Liver (tissue), 3 donors: ENCODE data around the gene HLA-F.

Experiments
- EGR1 ChIP-seq, 2 donors: IDR thresholded peaks; 2 replicates each; pipeline ENCODE4 v1.6.1; 2016 to 2018; ENCODE audit warnings: antibody characterized with exemption in 2 of 2, low read depth in 2 of 2
- GABPA ChIP-seq, 2 donors: IDR thresholded peaks in 1 of 2; conservative IDR thresholded peaks in 1 of 2; 2 replicates each; pipeline ENCODE4 v1.6.1; 2016; ENCODE audit warnings: antibody characterized with exemption in 2 of 2, mild to moderate bottlenecking in 1 of 2, moderate library complexity in 1 of 2
- JUND ChIP-seq, 2 donors: IDR thresholded peaks; 2 replicates each; pipeline ENCODE4 v1.6.1; 2016; ENCODE audit warnings: antibody characterized with exemption in 2 of 2
- RAD21 ChIP-seq, 2 donors: IDR thresholded peaks; 2 replicates each; pipeline ENCODE4 v1.6.1; 2016; ENCODE audit warnings: antibody characterized with exemption in 2 of 2, mild to moderate bottlenecking in 2 of 2
- TAF1 ChIP-seq: conservative IDR thresholded peaks from 2 replicates; pipeline ENCODE4 v1.6.1; 2016; ENCODE audit warnings: antibody characterized with exemption, mild to moderate bottlenecking
- TF ChIP-seq, protein P1 (sequence below): IDR thresholded peaks from 2 replicates; pipeline ENCODE4 v1.6.1; 2016; ENCODE audit warnings: antibody characterized with exemption
- TF ChIP-seq, protein P2 (sequence below): IDR thresholded peaks from 2 replicates; pipeline ENCODE4 v1.6.1; 2016; ENCODE audit warnings: antibody characterized with exemption
- TF ChIP-seq, protein P3 (sequence below): fragments of 150-350 bp; IDR thresholded peaks from 2 replicates; pipeline ENCODE4 v1.5.1; 2017; ENCODE audit warnings: improper control_type of control experiment, low read depth, low read length; ENCODE audit not compliant: missing input control
- TF ChIP-seq, protein P4 (sequence below): IDR thresholded peaks from 2 replicates; pipeline ENCODE4 v1.6.1; 2016; ENCODE audit warnings: antibody characterized with exemption, mild to moderate bottlenecking
- donor health status: healthy.
- donor health status: healthy.

DNA sequence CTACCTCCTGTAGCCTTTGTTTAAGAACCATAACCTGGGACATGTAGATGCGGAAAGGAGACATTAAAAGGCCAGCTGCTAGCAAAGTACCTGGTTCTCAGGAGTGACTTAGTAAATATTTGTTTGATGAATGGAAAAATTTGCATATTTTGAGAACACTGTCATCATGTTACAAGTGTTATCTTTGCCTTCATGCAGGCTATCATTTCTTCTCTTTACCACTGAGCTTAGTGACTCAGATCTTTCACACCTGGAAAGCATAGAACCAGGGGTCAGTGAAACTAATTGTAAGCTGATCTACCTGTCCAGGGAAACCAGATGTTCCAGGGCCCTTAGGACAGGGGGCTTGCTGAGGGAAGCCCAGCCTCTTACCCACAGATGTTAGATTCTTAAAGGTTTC, 47.7 kb upstream of the HLA-F start:
- TF ChIP-seq, protein P1, sequence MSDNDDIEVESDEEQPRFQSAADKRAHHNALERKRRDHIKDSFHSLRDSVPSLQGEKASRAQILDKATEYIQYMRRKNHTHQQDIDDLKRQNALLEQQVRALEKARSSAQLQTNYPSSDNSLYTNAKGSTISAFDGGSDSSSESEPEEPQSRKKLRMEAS: no peak
- TF ChIP-seq, protein P2, sequence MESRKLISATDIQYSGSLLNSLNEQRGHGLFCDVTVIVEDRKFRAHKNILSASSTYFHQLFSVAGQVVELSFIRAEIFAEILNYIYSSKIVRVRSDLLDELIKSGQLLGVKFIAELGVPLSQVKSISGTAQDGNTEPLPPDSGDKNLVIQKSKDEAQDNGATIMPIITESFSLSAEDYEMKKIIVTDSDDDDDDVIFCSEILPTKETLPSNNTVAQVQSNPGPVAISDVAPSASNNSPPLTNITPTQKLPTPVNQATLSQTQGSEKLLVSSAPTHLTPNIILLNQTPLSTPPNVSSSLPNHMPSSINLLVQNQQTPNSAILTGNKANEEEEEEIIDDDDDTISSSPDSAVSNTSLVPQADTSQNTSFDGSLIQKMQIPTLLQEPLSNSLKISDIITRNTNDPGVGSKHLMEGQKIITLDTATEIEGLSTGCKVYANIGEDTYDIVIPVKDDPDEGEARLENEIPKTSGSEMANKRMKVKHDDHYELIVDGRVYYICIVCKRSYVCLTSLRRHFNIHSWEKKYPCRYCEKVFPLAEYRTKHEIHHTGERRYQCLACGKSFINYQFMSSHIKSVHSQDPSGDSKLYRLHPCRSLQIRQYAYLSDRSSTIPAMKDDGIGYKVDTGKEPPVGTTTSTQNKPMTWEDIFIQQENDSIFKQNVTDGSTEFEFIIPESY: no peak
- TF ChIP-seq, protein P3, sequence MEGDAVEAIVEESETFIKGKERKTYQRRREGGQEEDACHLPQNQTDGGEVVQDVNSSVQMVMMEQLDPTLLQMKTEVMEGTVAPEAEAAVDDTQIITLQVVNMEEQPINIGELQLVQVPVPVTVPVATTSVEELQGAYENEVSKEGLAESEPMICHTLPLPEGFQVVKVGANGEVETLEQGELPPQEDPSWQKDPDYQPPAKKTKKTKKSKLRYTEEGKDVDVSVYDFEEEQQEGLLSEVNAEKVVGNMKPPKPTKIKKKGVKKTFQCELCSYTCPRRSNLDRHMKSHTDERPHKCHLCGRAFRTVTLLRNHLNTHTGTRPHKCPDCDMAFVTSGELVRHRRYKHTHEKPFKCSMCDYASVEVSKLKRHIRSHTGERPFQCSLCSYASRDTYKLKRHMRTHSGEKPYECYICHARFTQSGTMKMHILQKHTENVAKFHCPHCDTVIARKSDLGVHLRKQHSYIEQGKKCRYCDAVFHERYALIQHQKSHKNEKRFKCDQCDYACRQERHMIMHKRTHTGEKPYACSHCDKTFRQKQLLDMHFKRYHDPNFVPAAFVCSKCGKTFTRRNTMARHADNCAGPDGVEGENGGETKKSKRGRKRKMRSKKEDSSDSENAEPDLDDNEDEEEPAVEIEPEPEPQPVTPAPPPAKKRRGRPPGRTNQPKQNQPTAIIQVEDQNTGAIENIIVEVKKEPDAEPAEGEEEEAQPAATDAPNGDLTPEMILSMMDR: no peak
- TF ChIP-seq TAF1 (no peak), RAD21 (IDR thresholded peaks at IDR 0.05) (no peak), JUND (IDR thresholded peaks at IDR 0.05) (no peak), EGR1 (IDR thresholded peaks at IDR 0.05; ENCODE audit: low read depth in 2 of 2) (no peak), GABPA (IDR thresholded peaks at IDR 0.05 in 1 of 2, conservative IDR thresholded peaks at IDR 0.05 in 1 of 2) (no peak)
- TF ChIP-seq, protein P4, sequence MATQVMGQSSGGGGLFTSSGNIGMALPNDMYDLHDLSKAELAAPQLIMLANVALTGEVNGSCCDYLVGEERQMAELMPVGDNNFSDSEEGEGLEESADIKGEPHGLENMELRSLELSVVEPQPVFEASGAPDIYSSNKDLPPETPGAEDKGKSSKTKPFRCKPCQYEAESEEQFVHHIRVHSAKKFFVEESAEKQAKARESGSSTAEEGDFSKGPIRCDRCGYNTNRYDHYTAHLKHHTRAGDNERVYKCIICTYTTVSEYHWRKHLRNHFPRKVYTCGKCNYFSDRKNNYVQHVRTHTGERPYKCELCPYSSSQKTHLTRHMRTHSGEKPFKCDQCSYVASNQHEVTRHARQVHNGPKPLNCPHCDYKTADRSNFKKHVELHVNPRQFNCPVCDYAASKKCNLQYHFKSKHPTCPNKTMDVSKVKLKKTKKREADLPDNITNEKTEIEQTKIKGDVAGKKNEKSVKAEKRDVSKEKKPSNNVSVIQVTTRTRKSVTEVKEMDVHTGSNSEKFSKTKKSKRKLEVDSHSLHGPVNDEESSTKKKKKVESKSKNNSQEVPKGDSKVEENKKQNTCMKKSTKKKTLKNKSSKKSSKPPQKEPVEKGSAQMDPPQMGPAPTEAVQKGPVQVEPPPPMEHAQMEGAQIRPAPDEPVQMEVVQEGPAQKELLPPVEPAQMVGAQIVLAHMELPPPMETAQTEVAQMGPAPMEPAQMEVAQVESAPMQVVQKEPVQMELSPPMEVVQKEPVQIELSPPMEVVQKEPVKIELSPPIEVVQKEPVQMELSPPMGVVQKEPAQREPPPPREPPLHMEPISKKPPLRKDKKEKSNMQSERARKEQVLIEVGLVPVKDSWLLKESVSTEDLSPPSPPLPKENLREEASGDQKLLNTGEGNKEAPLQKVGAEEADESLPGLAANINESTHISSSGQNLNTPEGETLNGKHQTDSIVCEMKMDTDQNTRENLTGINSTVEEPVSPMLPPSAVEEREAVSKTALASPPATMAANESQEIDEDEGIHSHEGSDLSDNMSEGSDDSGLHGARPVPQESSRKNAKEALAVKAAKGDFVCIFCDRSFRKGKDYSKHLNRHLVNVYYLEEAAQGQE: no peak
